HG02852 (cell line): ENCODE measurements around the gene NCAM2.
A peak's percentile ranks its signal among the peaks of the same experiment; 100 is the strongest.
"Not testable (repeated sequence)": the region's sequence is repeated elsewhere in the genome, so short reads cannot be mapped to it uniquely, and the experiment has no call there.

ENCODE experiments used
- ATAC-seq: cut with Tn5 transposase; IDR thresholded peaks from one replicate; pipeline ENCODE4 v1.9.1; 2021; ENCODE audit warnings: mild to moderate bottlenecking, moderate library complexity; ENCODE audit not compliant: unreplicated experiment

Gene NCAM2

GRCh38 chr21:21291883-21292569, 293.8 kb downstream of the NCAM2 start:
- ATAC-seq: no peak

- ATAC-seq: no peak
Measured at GRCh38 chr21:21295303-21295702, 297.1 kb downstream of the NCAM2 start.

GRCh38 chr21:21297211-21297610, 299.0 kb downstream of the NCAM2 start:
- ATAC-seq: no peak

DNA sequence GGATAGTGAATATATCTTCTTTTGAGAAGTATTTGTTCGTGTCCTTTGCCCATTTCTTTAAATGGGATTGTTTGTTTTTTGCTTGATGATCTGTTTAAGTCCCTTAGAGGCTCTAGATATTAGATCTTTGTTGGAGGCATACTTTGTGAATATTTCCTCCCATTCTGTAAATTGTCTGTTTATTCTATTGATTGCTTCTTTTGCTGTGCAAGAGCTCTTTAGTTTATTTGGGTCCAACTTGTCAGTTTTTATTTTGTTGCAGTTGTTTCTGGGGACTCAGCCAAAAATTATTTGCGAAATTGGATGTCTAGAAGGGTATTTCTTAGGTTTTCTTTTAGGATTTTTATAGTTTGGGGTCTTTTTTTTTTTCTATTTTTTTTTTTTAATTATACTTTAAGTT, 302.8 kb downstream of the NCAM2 start:
- ATAC-seq: no peak

DNA sequence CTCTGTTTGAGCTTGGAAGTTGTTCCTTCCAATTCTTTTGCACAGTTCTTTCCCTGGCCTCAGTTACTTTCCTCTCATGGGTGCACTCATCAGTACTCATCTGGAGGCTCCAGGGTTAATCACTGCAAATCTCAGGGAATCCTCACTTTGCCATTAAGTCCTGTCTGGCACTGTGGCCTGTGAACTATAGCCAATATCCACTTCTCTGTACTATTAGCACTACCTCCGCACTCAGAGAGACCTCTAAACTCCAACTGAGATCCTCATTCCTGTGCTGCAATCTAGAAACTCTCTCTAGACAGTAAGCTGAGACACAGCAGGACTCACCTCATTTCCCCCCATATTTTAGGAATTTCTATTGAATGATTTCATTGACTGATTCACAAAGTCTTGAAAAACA, 311.3 kb downstream of the NCAM2 start:
- no peak for ATAC-seq

GRCh38 chr21:21324297-21324696, 326.1 kb downstream of the NCAM2 start:
- no peak for ATAC-seq

DNA sequence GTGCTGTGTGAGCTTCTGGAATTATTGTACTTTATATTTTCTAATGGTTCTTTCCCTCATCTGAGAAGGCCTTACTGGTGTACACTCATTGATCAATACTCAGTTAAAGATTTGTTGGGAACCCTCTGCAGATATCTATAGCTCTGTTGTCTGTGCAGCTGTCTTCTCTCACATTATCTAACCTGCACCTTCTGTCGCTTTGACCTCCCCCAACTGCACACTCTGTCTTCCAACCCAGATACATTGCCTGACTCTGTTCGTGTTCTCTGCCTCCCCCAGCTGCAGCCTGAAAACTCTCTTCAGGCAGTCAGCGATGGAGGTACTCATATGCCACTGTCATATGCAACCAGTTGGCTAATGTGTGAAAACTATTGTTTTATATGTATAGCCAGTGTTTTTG, 334.3 kb downstream of the NCAM2 start:
- no peak for ATAC-seq

DNA sequence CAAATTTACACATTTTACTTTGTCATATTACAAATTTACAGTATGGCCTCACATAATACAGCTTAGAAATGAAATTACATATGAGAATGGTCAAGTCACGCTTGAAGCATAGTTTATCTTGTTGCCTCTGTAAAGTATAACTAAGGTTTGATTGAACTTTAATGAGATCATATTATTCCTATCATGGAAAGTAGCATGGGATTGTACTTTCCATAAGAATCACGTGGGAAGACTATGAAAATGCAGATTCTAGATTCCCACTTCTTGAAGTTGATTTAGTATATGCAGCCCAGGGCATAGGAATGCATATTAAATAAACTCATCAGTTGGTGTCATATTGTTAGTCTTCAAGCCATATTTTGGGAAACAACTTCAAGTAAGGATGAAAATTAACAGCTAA, 342.8 kb downstream of the NCAM2 start:
- ATAC-seq: no peak

GRCh38 chr21:21345296-21345695, 347.1 kb downstream of the NCAM2 start:
- no peak for ATAC-seq

DNA sequence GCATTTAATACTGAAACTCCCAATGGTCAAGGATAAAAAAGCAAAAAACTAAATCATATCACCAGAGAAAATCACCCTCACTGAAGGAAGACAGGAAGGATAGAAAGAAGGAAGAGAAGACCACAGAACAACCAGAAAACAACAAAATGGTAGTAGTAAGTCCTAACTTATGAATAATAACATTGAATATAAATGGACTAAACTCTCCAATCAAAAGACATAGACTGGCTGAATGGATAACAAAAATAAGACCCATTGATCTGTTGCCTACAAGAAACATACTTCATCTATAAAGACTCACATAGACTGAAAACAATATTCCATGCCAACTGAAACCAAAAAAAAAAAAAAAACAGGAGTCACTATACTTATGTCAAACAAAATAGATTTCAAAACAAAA, 347.7 kb downstream of the NCAM2 start:
- ATAC-seq: no peak

DNA sequence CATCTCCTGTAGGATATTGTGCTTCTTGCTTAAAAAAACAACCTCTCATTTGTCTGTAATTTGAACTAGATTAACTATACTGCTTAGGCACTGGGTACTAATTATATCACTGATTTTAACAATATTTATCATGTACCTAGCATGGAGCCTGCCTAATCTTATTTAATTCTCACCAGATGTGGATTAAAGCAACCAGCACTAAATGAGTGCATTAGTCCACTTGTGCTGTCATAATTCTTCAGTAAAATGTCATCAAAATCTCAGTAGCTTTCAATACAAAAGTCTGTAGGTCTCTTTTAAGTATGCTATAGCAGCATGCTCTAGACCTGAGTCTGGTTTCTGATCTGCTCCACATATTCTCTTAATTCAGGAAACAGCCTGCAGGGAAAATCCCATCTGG, 368.1 kb downstream of the NCAM2 start:
- ATAC-seq: no peak

DNA sequence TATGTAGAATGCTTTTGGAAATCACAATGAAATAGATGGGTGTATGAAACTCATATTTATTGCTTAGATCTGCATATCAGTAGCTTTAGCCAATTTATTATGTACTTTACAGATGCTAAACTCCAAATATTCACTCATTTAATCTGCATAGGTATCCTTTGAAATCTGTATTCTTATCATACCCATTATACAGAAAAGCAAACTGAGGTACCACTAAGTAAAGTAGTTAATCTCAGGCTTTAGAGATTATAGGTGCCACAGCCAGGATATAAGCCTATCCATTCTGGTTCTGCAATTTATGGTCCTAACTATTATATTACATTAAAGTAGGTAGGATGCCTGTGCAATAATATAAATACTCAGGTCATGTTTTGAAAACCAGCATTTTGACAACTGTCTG, 369.4 kb downstream of the NCAM2 start:
- ATAC-seq: no peak

- ATAC-seq: no peak
Measured at GRCh38 chr21:21373969-21374368, 375.8 kb downstream of the NCAM2 start.

- no peak for ATAC-seq
Measured at GRCh38 chr21:21383126-21383525, 384.9 kb downstream of the NCAM2 start.

DNA sequence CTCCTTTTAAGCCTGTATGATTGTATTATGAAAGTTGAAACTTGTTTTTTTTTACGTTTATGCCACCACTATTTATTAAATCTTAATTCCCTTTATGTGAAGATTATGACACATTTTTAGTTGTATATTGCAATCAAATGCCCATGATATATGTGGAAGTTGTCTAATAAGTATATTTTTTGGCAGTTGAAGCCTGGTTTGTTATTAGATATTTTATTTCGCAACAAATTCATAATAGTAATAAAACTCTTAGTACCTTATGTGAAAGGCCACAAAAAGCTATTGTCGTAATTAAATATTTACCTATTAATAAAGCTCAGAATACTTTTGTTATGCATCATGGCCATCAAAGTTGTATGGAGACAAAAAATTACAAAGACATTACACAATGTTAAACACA, 386.8 kb downstream of the NCAM2 start:
- no peak for ATAC-seq

- no peak for ATAC-seq
Measured at GRCh38 chr21:21385404-21385803, 387.2 kb downstream of the NCAM2 start.

- ATAC-seq: no peak
Measured at GRCh38 chr21:21387916-21388315, 389.7 kb downstream of the NCAM2 start.

GRCh38 chr21:21394064-21394463, 395.9 kb downstream of the NCAM2 start:
- no peak for ATAC-seq

DNA sequence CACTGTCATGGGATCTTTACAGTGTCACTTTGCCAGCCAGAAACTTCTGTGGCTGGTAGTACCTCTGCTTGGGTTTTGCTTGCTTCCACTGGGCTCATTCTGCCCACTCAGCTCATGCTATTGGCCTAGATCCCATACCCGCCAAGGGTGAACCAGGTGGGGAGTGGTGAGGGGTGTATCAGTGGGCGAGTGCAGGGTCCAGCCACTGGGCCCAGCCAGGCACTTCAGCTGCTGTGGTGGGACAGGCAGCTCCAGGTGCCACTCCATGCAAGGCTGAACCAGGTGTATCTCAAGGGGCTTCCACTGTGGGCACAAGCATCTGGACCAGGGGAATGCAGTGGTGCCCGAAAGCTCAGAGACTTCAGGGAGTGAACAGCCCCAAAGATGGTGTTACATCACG, 398.2 kb downstream of the NCAM2 start:
- no peak for ATAC-seq

- ATAC-seq: no peak
Measured at GRCh38 chr21:21397464-21397863, 399.3 kb downstream of the NCAM2 start.

DNA sequence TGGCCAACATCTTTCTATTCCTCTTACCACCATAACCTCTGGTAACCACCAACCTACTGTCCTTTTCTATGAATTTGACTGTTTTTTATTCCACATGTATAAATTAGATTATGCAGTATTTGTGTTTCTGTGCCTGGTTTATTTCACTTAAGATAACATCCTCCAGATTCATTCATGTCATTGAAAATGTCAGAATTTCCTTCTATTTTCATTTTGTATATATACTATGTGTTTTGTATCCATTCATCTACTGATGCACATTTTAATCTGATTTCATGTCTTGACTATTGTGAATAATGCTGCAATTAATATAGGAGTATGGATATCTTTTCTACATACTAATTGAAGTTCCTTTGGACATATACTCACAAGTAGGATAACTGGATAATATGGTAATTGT, 403.2 kb downstream of the NCAM2 start:
- ATAC-seq: no peak

DNA sequence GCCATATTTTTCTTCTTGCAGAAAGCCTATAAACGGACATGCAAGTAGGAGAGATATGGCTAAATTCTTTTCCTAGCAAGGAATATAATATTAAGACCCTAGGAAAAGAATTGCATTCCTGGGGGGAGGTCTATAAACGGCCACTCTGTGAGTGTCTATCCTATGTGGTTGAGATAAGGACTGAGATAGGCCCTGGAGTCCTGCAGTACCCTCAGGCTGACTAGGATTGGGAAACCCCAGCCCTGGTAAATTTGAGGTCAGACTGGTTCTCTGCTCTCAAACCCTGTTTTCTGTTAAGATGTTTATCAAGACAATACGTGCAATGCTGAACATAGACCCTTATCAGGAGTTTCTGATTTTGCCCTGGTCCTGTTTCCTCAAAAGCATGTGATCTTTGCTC, 404.0 kb downstream of the NCAM2 start:
- ATAC-seq: not testable (repeated sequence)

- ATAC-seq: peak; percentile 80
Measured at GRCh38 chr21:21404261-21404660, 406.1 kb downstream of the NCAM2 start.
